ENCODE measurements around the gene ARID1B.

ARID1B gene

GRCh38 chr6:157068691-157069324, 291.6 kb downstream of the ARID1B start:
- no peak overlapping the region for H3K4me3 ChIP-seq (ENCODE audit: low read length)
- no peaks in the 10 kb centered on the region for H3K9me3 ChIP-seq (ENCODE audit: low read length)
- H3K36me3 ChIP-seq (ENCODE audit: insufficient read depth, low read length), result no peaks in the 10 kb centered on the region
- no peak overlapping the region for H2AFZ ChIP-seq (ENCODE audit: low read depth, low read length)
- no peaks in the 10 kb centered on the region for H3K27me3 ChIP-seq (ENCODE audit: insufficient read depth, low read length)
- peaks cover 24% of the 10 kb centered on the region for H3K4me1 ChIP-seq (ENCODE audit: insufficient read depth, low read length)

GRCh38 chr6:157069585-157069984, 292.4 kb downstream of the ARID1B start:
- Histone ChIP-seq H3K4me1 (ENCODE audit: insufficient read depth, low read length) (peaks cover 24% of the 10 kb centered on the region), H3K9me3 (ENCODE audit: low read length) (no peaks in the 10 kb centered on the region), H2AFZ (ENCODE audit: low read depth, low read length) (no peak overlapping the region), H3K36me3 (ENCODE audit: insufficient read depth, low read length) (no peaks in the 10 kb centered on the region), H3K27me3 (ENCODE audit: insufficient read depth, low read length) (no peaks in the 10 kb centered on the region), H3K4me3 (ENCODE audit: low read length) (no peak overlapping the region)

DNA sequence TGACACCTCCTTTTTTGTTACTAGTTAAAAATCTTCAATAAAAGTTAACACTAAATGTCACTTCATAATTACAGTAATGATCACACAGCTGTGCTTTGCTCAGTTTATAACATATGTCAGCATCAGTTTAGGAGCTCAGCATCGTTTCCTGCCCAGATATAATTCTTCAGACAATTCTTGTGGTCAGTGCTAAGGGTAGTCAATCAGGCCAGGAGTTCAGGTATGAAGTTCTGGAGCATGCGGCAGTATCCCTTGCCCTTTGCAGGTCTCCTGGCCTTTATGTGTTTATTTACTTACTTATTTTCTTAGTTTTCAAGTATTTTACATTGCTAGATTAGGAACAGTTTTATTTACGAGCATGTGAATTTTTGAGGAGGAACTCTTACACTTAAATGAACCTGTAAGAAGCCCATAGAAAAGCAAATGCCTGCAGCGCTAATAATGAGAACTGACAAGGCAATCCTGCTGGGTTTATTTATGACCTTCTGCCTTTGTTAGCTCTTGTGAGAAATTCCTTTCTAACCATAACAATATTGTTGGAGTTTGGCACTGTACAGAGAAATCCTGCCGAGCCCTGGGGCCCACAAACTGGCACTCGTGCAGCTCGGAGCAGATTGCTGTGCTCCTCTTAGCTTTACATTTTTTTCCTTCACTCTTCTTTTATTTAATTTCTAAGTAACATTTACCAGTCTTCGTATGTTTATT, 293.4 kb downstream of the ARID1B start:
- Histone ChIP-seq H2AFZ (ENCODE audit: low read depth, low read length) (no peak overlapping the region), H3K9me3 (ENCODE audit: low read length) (no peaks in the 10 kb centered on the region), H3K4me1 (ENCODE audit: insufficient read depth, low read length) (peaks cover 24% of the 10 kb centered on the region), H3K27me3 (ENCODE audit: insufficient read depth, low read length) (no peaks in the 10 kb centered on the region), H3K36me3 (ENCODE audit: insufficient read depth, low read length) (no peaks in the 10 kb centered on the region), H3K4me3 (ENCODE audit: low read length) (no peak overlapping the region)

DNA sequence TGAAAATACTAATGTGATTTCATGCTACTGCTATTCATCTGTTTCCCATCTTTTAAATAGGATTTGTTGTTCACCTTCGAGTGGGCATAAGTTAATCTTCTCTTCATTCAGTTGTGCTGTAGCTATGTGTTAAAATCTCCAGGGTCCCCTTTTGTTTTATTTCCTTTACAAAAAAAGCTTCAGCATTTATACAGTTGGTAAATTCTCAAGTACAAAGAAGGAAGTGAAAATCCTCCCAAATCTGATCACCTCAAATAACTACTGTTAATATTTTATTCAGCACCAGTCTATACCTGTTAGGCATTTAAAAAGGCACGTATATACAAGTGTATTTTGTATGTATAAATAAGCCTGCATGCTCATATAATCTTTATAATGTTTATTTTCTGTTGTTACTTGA, 294.9 kb downstream of the ARID1B start:
- no peak overlapping the region for H2AFZ ChIP-seq (ENCODE audit: low read depth, low read length)

DNA sequence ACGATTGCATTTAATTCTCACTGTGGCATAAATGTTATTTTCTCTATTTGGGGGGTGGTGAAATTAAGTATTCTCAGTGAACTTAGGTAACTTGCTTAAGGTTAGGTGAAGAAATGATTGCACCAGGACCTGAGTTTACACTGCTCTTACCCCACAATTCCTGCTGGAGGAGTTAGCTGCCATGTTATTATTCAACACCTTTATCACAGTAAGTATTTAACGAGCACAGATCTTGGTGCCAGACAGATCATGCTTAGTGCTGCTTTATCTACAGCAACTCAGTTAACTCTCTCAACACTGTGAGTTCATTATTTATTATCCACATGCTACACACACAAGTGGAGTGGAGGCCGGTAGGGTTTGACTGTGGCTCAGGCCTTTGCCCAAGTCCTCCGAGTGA, 296.4 kb downstream of the ARID1B start:
- no peaks in the 10 kb centered on the region for H3K9me3 ChIP-seq (ENCODE audit: low read length)
- H3K4me1 ChIP-seq (ENCODE audit: insufficient read depth, low read length), result peaks cover 24% of the 10 kb centered on the region
- H3K4me3 ChIP-seq (ENCODE audit: low read length), result no peak overlapping the region
- no peak overlapping the region for H2AFZ ChIP-seq (ENCODE audit: low read depth, low read length)
- H3K27me3 ChIP-seq (ENCODE audit: insufficient read depth, low read length), result no peaks in the 10 kb centered on the region
- H3K36me3 ChIP-seq (ENCODE audit: insufficient read depth, low read length), result no peaks in the 10 kb centered on the region

More for the DNA sequence above, 294.9 kb downstream of the ARID1B start:
- no peak overlapping the region for H3K4me3 ChIP-seq (ENCODE audit: low read length)
- no peaks in the 10 kb centered on the region for H3K9me3 ChIP-seq (ENCODE audit: low read length)
- H3K27me3 ChIP-seq (ENCODE audit: insufficient read depth, low read length), result no peaks in the 10 kb centered on the region
- peaks cover 24% of the 10 kb centered on the region for H3K4me1 ChIP-seq (ENCODE audit: insufficient read depth, low read length)
- no peaks in the 10 kb centered on the region for H3K36me3 ChIP-seq (ENCODE audit: insufficient read depth, low read length)

DNA sequence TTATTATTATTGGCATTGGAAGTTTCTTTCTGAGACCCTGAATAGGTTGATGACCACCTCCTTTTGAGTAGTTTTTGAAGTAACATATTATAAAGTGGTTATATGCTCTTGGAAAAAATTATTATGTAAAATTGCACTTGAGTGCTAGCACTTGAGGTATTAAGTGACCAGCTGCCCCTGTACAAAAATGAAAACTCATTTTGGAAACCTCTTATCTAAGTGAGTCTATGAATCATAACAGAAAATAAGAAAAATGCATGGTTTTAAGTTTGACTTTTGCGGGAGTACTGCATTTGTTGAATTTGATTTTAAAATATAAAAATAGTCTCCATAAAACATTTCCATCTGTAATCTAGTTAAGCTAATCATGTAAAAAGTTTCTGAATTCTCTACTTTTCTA, 297.8 kb downstream of the ARID1B start:
- Histone ChIP-seq H2AFZ (ENCODE audit: low read depth, low read length) (no peak overlapping the region), H3K27me3 (ENCODE audit: insufficient read depth, low read length) (no peaks in the 10 kb centered on the region), H3K4me3 (ENCODE audit: low read length) (no peak overlapping the region), H3K36me3 (ENCODE audit: insufficient read depth, low read length) (no peaks in the 10 kb centered on the region), H3K9me3 (ENCODE audit: low read length) (no peaks in the 10 kb centered on the region), H3K4me1 (ENCODE audit: insufficient read depth, low read length) (peaks cover 21% of the 10 kb centered on the region)

GRCh38 chr6:157075549-157076450, 298.6 kb downstream of the ARID1B start:
- no peak overlapping the region for H3K4me3 ChIP-seq (ENCODE audit: low read length)
- H3K27me3 ChIP-seq (ENCODE audit: insufficient read depth, low read length), result no peaks in the 10 kb centered on the region
- H3K9me3 ChIP-seq (ENCODE audit: low read length), result no peaks in the 10 kb centered on the region
- H2AFZ ChIP-seq (ENCODE audit: low read depth, low read length), result no peak overlapping the region
- peaks cover 17% of the 10 kb centered on the region for H3K4me1 ChIP-seq (ENCODE audit: insufficient read depth, low read length)
- no peaks in the 10 kb centered on the region for H3K36me3 ChIP-seq (ENCODE audit: insufficient read depth, low read length)

GRCh38 chr6:157076451-157076822, 299.3 kb downstream of the ARID1B start:
- H3K4me3 ChIP-seq (ENCODE audit: low read length), result no peak overlapping the region
- H2AFZ ChIP-seq (ENCODE audit: low read depth, low read length), result no peak overlapping the region
- no peaks in the 10 kb centered on the region for H3K36me3 ChIP-seq (ENCODE audit: insufficient read depth, low read length)
- no peaks in the 10 kb centered on the region for H3K27me3 ChIP-seq (ENCODE audit: insufficient read depth, low read length)
- no peaks in the 10 kb centered on the region for H3K9me3 ChIP-seq (ENCODE audit: low read length)
- peaks cover 17% of the 10 kb centered on the region for H3K4me1 ChIP-seq (ENCODE audit: insufficient read depth, low read length)

GRCh38 chr6:157077251-157077650, 300.1 kb downstream of the ARID1B start:
- Histone ChIP-seq H3K4me1 (ENCODE audit: insufficient read depth, low read length) (peaks cover 10% of the 10 kb centered on the region), H3K36me3 (ENCODE audit: insufficient read depth, low read length) (no peaks in the 10 kb centered on the region), H2AFZ (ENCODE audit: low read depth, low read length) (no peak overlapping the region), H3K9me3 (ENCODE audit: low read length) (no peaks in the 10 kb centered on the region), H3K27me3 (ENCODE audit: insufficient read depth, low read length) (no peaks in the 10 kb centered on the region), H3K4me3 (ENCODE audit: low read length) (no peak overlapping the region)

DNA sequence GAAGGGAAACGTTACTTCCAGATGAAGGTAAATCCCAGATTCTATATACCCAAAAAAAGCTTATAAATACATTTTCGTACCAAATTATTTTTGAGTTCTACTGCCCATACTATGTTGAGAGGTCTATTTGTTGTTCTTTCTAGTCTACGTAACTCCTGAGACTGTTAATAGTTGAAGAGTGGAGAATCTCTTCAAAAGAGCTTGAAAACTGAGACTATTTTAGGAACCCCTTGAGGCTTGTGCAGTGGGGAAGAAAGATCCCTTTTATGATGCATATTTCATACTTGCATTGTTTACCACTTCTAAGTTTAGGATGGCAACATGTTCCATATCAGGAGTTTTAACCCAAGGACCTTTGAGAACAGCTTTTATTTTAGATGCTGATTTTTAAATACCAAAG, 301.1 kb downstream of the ARID1B start:
- H3K4me1 ChIP-seq (ENCODE audit: insufficient read depth, low read length), result peaks cover 10% of the 10 kb centered on the region
- H3K4me3 ChIP-seq (ENCODE audit: low read length), result no peak overlapping the region
- no peaks in the 10 kb centered on the region for H3K27me3 ChIP-seq (ENCODE audit: insufficient read depth, low read length)
- H3K9me3 ChIP-seq (ENCODE audit: low read length), result no peaks in the 10 kb centered on the region
- no peak overlapping the region for H2AFZ ChIP-seq (ENCODE audit: low read depth, low read length)
- no peaks in the 10 kb centered on the region for H3K36me3 ChIP-seq (ENCODE audit: insufficient read depth, low read length)

DNA sequence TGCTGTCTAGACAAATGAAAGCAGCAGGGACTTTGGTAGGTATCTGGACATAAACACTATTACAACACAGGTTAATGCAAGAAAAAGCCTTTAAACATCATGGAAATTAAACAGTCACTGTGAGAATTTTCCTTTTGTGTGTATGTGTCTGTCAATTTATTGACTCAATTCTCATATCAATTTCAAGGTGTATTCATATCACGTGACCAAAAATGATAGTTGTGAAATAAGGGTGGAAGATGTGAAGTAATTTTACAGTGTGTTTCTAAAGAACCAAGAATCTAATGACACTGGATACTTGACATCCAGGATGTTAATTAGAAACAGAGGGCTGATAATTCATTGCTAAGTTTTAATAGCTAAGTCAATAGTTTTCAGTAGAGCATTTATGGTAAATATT, 302.1 kb downstream of the ARID1B start:
- Histone ChIP-seq H3K9me3 (ENCODE audit: low read length) (no peaks in the 10 kb centered on the region), H3K4me3 (ENCODE audit: low read length) (no peak overlapping the region), H3K36me3 (ENCODE audit: insufficient read depth, low read length) (no peaks in the 10 kb centered on the region), H3K27me3 (ENCODE audit: insufficient read depth, low read length) (no peaks in the 10 kb centered on the region), H2AFZ (ENCODE audit: low read depth, low read length) (no peak overlapping the region), H3K4me1 (ENCODE audit: insufficient read depth, low read length) (peaks cover 10% of the 10 kb centered on the region)

GRCh38 chr6:157079771-157080170, 302.6 kb downstream of the ARID1B start:
- Histone ChIP-seq H3K27me3 (ENCODE audit: insufficient read depth, low read length) (no peaks in the 10 kb centered on the region), H3K4me3 (ENCODE audit: low read length) (no peak overlapping the region), H3K36me3 (ENCODE audit: insufficient read depth, low read length) (no peaks in the 10 kb centered on the region), H3K4me1 (ENCODE audit: insufficient read depth, low read length) (peaks cover 10% of the 10 kb centered on the region), H3K9me3 (ENCODE audit: low read length) (no peaks in the 10 kb centered on the region), H2AFZ (ENCODE audit: low read depth, low read length) (no peak overlapping the region)

- Histone ChIP-seq H2AFZ (ENCODE audit: low read depth, low read length) (no peak overlapping the region), H3K27me3 (ENCODE audit: insufficient read depth, low read length) (no peaks in the 10 kb centered on the region), H3K36me3 (ENCODE audit: insufficient read depth, low read length) (peaks cover 5% of the 10 kb centered on the region), H3K4me3 (ENCODE audit: low read length) (no peak overlapping the region), H3K9me3 (ENCODE audit: low read length) (no peaks in the 10 kb centered on the region), H3K4me1 (ENCODE audit: insufficient read depth, low read length) (peaks cover 10% of the 10 kb centered on the region)
Observed at GRCh38 chr6:157080986-157081391, 303.8 kb downstream of the ARID1B start.
